HG03060 (cell line): Measurements from ENCODE around the gene CCDC158.
"Not testable (repeated sequence)": the region's sequence is repeated elsewhere in the genome, so short reads cannot be mapped to it uniquely, and the experiment has no call there.

Experiments
- ATAC-seq: cut with Tn5 transposase; IDR thresholded peaks from one replicate; pipeline ENCODE4 v1.9.1; 2021; ENCODE audit warnings: low read depth, moderate number of reproducible peaks; ENCODE audit not compliant: unreplicated experiment

CCDC158 gene

DNA sequence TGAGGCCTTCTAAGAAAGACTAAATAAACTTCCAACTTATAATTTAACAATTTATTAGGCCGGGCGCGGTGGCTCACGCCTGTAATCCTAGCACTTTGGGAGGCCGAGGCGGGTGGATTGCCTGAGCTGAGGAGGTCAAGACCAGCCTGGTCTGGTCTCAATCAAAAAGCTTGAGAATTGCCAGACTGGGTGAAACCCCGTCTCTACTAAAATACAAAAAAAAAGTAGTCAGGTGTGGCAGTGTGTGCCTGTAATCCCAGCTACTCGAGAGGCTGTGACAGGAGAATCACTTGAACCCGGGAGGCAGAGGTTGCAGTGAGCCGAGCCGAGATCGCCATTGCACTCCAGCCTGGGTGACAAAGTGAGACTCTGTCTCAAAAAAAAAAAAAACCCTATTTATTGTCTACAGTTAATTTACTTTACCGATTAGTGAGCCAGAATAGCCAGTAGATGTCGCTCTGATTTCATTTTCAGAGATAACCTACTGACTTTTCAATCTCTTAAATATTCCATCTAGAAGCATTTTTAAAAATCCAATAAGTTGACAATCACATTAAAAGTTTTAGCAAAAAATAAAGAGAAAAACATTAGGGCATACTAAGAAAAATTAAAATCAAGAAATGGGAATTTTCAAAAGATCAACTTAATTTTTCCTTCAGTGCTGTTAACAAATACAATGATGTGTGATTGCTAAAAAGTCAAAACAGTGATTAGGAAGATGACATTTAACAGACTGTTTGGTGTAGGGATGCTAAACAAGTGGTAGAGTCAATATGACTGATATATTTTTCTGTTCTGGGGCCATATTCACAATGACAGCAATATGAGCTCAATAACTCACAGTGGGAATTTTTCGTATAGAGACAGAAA lies 9.8 kb upstream of the CCDC158 start:
- ATAC-seq: no peak

DNA sequence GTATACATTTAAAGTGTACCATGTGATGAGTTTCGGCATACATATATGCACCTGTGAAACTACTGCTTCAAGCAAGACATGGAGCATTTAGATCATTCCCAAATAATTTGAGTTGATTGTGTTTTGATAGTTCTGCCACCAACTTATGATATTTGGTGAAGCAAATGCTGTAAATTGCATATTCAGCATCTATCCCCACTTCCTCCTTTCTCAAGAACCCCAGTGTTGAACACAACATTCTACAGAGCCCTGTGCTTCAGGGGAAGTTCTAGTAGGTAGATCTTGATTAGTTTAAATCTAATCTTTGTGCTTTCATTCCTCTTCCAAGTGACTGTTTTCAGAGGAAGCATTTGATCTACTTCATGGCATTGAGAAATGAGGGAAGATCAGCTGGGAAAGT lies 8.7 kb upstream of the CCDC158 start:
- no peak for ATAC-seq

DNA sequence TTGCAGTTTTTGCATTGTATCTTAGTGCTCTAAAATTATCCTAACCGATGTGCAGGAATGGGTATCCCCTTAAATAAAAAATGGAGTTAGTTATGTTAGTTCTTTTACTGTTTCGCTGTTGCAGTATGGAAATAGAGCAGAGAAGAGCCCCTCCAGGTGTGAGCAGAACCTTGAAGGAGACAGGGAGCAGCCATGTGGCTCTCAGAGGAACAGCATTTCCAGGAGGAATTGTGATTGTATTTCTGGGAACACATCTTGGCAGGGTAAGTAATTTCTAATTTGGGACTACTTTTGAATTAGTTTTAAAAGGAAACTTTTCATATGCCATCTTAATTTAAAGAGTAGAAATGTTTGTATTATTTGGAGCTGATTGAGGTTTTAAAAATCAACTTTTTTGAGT lies 5.3 kb upstream of the CCDC158 start:
- no peak for ATAC-seq

DNA sequence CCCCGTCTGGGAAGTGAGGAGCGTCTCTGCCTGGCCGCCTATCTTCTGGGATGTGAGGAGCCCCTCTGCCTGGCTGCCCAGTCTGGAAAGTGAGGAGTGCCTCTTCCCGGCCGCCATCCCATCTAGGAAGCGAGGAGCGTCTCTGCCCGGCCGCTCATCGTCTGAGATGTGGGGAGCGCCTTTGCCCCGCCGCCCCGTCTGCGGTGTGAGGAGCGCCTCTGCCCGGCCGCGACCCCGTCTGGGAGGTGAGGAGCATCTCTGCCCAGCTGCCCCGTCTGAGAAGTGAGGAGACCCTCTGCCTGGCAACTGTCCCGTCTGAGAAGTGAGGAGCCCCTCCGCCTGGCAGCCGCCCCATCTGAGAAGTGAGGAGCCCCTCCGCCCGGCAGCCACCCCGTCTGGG lies 2.2 kb upstream of the CCDC158 start:
- not testable (repeated sequence) for ATAC-seq

DNA sequence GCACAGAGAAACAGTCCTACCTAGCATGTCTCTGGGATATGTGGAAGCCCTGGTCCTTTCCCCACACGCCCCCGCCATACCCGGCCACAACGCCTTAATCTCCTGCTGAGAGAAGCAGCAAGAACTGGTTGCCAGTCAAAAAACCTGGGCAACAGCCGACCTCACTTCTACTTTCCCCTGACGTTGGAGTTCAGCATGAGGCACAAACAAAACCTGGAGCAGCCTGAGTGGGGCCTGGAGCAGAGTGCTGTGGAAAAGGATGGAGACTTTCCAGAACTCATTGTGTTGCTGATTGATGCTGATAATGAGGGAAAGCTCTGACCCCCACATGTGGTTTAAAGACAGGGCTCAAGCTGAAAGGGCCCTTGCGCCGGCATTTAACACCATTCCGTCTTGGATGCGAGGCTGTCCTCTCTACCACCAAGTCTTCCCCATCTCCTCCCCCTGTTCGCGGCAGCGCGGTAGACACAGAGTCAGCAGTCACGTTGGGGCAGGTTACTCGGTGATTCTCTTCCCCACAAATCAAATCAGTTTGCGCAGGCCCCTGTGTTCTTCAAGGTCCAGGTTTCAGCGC lies 666 bp downstream of the CCDC158 start:
- no peak for ATAC-seq

DNA sequence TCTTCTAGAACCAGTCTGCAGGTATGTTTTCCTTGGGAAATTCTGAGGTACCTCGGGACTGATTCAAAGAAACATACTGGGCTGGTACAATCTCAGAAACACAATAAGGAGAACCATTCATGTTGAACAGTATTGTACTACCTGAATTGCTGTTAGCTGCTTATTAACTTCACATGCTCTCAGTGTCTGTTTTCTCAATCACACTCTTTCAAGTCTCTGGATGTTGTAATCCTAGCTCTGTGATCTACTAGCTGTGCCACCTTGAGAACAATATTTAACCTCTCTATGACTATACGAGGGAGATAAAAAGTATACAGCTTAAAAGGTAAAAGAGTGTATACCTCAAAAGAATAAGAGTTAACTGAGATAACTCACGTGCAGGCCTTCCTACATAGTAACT lies 10.3 kb downstream of the CCDC158 start:
- ATAC-seq: no peak

DNA sequence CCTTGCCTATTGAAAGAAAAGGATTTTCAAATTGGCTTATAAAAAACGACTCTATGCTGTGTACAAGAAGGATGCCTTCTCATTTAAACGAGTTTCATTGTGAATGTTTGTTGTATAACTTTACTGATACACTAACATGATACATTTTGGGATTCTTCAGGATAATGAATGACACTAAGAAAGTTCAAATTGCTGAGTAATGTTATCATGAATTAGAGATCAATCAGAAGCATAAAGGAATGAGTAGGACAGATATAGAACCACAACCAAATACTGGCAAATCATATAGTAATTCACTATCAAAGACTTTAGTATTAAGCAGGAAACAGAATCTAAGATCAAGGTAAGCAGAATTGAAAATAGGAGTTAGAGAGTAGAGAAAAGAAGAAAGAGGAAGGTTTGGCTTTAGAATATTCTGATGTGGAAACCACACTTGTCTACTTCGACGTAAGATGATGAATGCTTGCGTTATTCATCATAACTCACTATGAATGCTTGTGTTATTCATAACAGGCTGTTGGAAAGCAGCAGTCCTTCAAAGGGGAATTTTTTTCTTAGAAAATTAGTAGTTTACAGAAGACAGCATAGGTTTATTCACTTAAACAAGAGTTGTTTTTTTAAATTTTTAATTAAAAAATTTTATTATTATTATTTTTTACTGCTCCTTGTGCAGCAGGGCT lies 13.4 kb downstream of the CCDC158 start:
- no peak for ATAC-seq

DNA sequence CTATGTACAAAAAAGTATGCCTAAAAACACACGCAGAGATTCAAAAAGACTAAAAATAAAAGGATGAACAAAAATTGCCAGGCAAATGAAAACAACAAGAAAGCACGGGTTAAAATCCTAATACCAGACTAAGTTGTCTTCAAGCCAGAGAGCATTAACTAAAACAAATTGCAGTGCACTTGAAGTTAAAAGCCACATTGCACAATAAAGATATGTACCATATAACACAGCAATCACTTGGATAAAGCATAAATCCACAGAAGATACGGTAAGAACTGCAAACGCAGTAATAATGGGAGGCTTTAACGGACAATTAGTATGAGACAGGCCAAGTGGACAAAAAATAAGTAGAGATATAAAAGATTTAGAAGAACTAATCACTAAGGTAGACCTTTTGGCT lies 14.9 kb downstream of the CCDC158 start:
- ATAC-seq: no peak

DNA sequence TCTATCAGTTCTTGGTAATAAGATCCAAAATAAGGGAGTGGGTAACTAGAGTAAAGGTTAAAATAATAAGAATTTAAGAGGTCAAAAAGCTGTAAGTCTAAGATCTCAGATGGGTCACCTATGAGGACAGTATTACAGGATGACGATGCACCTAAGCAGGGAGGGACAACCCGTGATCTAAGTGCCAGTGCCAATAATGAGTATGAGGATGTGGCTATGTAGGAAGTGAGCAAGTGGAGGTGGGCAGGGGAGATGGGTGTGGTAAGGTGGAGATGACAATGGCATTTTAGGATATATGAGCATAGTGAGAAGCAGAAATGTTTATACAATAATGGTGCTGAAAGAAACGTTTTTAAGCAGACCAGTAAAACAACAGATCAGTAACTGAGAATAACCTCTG lies 19.3 kb downstream of the CCDC158 start:
- no peak for ATAC-seq

DNA sequence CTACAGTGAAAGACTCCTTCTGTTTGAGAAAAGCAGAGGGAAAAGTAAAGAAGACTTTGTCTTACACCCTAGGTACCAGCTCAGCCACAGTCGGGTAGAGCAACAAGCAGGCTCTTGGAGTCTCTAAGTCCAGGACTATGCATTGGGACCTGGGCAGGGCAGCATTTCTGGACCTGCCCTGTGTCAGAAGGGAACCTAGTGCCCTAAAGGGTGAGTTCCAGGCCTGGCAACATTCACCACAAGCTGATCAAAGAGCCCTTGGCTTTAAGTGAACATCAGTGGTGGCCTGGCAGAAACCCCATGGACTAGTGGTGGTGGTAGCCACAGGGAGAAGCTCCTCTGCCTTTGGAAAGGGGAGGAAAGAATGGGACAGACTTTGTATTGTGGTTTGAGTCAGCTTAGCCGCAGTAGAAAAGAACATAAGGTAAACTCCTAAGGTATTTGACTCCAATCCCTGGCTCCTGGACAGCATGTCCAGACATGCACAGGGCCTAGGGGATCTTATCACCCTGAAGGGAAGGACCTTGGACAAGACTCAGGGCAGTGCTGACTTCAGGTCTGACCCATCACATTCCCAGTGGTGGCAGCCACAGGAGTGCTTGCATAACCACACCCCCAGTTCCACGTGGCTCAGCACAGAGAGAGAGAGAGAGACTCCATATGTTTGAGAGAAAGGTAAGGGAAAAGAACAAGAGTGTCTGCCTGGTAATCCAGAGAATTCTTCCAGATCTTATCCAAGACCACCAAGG lies 32.6 kb downstream of the CCDC158 start:
- no peak for ATAC-seq

DNA sequence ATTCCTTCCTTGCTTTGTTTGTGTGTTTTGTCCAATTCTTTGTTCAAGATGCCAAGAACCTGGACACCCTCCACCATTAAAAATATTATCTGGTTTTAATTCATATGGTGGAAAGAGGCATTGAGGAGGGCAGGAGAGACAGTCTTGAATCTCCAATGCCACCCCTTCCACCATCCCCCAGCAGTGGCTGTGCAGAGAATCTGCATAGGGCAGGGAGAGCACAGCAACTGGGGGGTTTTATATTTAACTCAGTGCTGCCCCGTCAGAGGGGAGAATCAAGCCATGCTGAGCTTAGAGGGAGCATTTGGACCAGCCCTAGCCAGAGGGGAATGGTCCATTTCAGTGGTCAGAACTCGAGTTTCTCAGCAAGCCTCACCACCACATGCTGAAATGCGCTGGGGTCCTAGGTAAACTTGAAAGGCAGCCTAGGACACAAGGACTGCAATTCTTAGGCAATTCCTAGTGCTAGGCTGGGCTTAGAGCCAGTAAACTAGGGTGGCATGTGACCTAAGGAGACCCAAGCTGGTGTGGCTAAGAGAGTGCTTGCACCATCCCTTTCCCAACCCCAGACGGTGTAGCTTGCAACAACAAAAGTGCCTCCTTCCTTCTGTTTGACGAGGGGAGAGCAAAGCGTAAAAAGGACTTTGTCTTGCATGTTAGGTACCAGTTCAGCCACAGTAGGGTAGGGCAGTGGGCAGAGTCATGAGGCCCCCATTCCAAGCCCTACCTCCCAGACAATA lies 34.2 kb downstream of the CCDC158 start:
- ATAC-seq: no peak

DNA sequence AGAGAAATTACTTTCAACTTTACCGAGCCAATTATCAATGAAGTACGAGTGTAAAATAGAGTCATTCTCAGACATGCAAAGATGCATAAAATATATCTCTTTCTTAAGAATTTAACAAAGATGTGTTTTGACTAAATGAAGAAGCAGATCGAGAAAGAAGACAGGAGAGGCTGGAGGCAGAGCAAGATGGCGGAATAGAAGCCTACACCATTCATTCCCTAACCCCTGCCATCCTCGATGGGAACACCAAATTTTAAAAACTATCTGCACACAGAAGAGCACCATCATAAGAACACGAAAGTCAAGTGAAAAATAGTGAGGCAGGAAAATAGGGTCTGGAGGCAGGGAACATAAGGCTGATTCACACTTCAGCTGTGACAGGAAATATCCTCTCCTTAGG lies 35.0 kb downstream of the CCDC158 start:
- ATAC-seq: no peak

DNA sequence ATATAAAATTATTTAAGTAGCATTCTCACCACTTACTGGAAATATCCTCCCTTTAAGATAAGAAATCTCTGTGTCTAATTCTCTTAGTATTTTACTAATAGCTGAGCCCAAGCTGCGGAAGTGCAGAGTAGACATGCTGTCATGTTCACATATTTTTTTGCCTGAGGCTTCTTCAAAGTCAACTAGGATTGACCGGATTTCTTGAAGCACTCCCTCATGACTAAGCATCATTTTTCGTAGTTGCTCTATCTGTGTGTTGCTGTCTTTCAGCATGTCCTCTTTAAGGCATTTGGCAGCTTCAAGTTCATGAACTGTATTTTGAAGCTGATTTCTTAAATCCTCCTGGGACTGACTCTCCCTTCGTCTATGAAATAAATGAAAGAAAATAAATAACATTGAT lies 36.9 kb downstream of the CCDC158 start:
- ATAC-seq: no peak

DNA sequence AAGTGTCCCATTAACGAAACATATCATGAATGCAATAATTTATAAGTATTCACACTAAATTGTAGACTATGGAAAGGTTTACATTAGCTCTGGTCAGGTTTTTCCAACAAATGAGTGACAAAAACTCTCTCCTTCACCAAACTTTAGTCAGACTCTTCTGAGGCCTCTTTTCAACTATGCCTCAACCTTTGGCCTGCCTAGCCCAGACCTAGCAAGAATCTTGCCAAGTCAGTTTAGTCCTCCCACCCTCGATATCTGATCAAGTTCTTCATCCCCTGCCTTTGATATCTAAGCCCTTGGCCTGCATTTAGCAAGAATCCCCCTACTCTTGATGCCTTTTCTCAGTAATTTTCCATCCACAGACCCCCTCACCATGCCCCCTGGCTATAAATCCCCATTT lies 37.9 kb downstream of the CCDC158 start:
- no peak for ATAC-seq

DNA sequence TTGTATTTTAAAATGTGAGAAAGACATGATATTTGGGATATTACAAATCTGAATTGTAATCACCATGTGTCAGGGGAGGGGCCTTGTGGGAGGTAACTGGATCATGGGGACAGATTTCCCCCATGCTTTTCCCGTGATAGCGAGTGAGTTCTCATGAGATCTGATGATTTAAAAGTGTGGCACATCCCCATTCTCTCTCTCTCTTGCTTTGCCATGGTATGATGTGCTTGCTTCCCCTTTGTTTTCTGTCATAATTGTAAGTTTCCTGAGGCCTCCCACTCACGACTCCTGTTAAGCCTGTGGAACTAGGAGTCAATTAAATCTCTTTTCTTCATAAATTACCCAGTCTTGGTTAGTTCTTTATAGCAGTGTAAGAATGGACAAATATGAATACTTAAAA lies 39.0 kb downstream of the CCDC158 start:
- ATAC-seq: no peak

DNA sequence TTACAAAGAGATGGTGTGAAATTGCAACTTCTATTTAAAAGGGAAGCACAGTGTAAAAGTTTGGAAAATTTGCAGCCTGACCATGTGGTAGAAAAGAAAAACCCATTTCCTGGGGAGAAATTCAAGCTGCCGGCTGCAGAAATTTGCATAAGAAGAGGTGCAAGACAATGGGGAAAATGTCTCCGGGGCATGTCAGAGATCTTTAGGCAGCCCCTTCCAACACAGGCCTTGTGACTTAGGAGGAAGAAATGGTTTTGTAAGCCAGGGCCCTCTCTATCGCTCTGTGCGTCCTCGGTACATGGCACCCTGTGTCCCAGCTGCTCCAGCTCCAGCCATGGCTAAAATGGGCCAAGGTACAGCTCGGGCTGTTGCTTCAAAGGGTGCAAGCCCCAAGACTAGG lies 40.4 kb downstream of the CCDC158 start:
- ATAC-seq: no peak

DNA sequence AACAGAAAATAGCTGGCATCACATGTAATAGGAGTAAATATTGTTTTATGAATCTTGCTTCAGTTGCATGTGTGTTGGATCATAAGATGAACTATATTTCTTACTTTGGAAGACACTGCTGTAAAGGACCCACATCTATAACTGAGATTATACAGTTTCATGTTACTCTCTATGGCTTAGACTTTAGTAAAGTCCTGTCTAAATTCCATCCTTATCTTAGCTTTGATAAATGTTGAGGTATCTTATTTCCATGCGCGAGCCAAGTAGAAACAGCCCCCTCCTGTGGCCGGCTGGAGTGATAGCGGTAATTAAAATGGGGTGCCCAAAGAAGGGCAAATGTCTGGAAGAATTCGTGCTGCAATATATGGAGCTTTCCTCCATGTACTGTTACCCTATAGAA lies 43.0 kb downstream of the CCDC158 start:
- ATAC-seq: no peak

DNA sequence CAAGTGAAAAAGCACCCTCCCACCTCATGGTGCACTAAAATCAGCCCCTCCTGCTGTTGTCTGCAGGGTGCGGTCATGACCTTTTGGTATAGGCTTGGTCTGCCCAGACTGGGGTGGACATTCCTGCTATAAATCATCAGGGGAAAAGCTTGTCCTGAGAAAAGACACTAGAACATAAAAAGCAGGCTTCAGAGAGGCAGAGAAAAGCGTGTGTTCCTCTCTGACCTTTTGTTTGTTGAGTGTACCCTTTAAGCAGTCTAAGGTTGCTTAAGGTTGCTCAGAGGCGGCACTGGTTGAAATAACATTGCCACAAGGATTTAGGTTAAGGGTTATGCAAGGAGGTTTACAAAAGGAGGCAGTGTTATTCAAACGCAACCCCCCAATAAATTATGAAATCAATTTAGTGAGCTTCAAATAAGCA lies 43.5 kb downstream of the CCDC158 start:
- no peak for ATAC-seq

DNA sequence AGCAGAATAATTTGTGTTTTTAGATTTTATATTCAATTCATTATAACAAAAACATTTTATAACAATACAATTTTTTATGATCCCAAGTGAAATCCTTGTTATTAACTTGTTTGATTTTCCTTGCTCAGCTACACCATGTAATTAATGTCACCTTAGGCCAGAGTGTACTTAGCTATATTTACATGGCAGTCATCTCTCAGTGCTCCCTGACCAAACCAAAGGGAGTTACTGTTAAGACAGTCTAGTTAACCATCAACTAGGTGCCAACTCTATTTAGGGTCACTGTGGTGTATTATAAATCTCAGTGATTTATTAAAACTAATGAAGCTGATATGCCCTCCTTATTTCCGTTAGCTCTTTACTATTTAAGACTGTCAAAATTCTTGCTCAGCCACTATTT lies 44.4 kb downstream of the CCDC158 start:
- ATAC-seq: no peak

DNA sequence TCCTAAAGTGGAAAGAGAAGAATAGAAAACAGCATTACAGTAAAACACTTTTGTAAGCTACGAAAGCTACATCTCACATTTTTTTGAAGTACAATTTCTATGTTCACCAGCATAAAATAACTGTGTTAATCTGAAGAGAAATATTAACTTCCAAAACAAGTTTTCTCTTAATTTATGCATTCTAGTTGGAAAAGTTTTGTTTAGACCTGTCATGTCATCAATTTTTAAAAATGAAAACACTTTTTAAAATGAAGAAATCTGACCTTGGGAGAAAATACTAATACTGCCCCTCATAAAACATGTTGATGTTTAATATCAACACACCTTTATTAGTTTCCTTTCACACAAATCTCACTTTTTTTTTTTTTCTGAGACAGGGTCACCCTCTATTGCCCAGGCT lies 45.2 kb downstream of the CCDC158 start:
- ATAC-seq: no peak
